ENCODE results near the gene SEMA3G. TPM values are rescaled to one million over a fixed set of nuclear protein-coding genes. Genes with fewer than 3 reads are reported as not detected.

The SEMA3G gene
- total and polyA plus RNA-seq, 4 donors, result 5.1 to 30.8 (median 14.9) TPM

DNA sequence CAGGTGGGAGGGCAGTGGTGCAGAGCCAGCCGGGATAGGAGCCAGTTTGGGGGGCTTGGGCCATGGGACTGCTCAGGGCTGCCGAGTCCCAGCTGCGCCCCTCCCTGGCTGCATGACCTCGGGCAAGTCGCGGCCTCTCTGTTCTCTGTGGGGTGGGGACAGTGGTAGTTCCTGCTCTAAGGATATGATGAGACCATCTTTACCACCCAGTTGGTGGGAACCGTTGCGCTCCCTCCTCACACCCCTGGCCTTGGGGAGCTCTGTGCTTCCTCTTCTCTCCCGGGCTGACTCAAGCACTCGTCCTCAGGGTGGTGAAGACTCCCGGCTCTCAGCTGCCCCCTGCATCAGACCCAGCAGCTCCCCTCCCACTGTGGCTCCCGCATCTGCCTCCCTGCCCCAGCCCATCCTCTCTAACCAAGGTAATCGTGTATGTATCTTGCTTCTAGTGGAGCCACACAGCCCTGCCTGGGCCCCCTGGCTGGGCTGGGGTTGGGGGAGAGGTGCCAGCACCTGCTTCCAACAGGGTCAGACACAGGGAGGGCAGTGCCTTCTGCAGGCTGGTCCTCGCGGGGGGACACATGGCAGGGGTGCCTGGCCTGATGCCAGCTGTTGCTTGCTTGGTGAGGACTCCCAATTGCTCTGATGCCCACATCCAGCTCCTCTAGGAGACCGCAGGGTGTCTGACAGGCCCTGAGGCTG lies 35.1 kb upstream of the SEMA3G start:
- H3K9ac ChIP-seq (ENCODE audit: insufficient read depth in 1 of 2, low read length in 2 of 2), result no peak overlapping the region
- DNase-seq (no peak), ATAC-seq (ENCODE audit: insufficient read depth, low FRiP score) (no peak)
- H3K36me3 ChIP-seq (ENCODE audit: control insufficient read depth in 4 of 4, insufficient read depth in 4 of 4, low read length in 4 of 4), result peaks cover 26 to 77% (median 60%) of the 10 kb centered on the region in 4 donors
- 81 to 82% methylated on average over 16 of the region's 16 CpGs for WGBS, 2 donors
- no peaks in the 10 kb centered on the region for H3K9me3 ChIP-seq (ENCODE audit: control insufficient read depth in 4 of 4, insufficient read depth in 3 of 4, low read length in 3 of 4)
- no peak for TF ChIP-seq CTCF (IDR thresholded peaks at IDR 0.05; ENCODE audit: control extremely low read depth, extremely low read depth)
- H3K4me1 ChIP-seq (ENCODE audit: control insufficient read depth in 5 of 5, insufficient read depth in 5 of 5, low read length in 5 of 5), result peaks cover 0 to 18% (median 5%) of the 10 kb centered on the region in 5 donors
- no peak overlapping the region for H3K4me3 ChIP-seq
- H3K27me3 ChIP-seq (ENCODE audit: control insufficient read depth in 3 of 3, insufficient read depth in 3 of 3, low read length in 2 of 3), result no peaks in the 10 kb centered on the region
- H3K27ac ChIP-seq (ENCODE audit: low read depth in 1 of 2, low read length in 1 of 2), result no peak overlapping the region

DNA sequence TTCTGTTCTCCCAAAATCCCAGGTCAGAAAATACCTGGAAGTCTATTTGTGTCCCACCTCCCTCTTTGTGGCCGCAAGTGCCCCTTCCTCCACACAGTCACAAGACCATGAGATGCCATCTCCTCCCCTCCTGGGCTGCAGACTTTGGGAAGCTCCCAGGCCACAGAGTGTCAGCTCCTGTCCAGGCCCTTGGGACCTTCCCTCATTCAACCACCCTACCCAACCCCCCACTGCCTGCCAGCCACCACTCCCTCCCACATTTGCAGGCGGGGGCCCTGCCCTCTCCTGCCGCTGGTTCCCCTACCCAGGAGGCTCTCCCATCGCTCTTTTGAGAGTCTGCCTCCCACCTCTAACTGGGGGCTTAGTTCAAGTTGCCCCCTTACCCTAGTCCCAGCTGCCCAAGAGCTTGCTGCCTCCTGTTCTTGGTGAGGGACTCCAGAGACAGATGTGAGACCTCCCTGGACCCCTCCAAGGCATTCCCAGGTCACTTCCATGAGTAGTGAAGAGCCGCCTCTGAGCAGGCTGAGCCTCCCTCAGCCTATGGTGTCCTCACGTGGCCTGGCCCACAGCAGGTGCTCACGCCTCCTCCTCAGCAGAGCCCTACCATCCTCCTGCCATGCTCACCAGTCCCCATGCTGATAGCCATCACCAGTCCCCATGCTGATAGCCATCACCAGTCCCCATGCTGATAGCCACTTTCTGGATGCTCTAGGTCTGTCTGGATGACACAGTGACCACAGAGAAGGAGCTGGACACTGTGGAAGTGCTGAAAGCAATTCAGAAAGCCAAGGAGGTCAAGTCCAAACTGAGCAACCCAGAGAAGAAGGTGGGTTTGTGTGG lies 34.4 kb upstream of the SEMA3G start:
- DNase-seq, result no peak

DNA sequence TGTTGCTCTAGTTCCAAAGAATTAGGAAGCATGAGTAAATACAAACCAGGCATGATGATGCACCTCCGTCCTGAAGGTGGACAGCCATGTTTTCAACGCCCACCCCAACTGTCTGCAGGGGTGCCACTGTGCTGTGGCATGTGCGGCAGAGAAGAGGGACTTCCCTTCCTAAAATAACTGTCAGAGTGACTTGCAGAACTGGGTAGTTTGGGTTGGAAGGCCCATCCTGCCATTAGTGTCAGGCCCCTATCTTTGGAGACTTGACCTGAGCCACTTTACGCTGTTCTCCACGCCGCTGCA lies 32.8 kb upstream of the SEMA3G start:
- no peak overlapping the region for H3K27ac ChIP-seq (ENCODE audit: low read depth in 1 of 2, low read length in 1 of 2)
- no peak overlapping the region for H3K4me3 ChIP-seq
- no peak for ATAC-seq (ENCODE audit: insufficient read depth, low FRiP score)
- no peak overlapping the region for H3K9ac ChIP-seq (ENCODE audit: insufficient read depth in 1 of 2, low read length in 2 of 2)
- peaks cover 32 to 84% (median 71%) of the 10 kb centered on the region in 4 donors for H3K36me3 ChIP-seq (ENCODE audit: control insufficient read depth in 4 of 4, insufficient read depth in 4 of 4, low read length in 4 of 4)
- H3K9me3 ChIP-seq (ENCODE audit: control insufficient read depth in 4 of 4, insufficient read depth in 3 of 4, low read length in 3 of 4), result no peaks in the 10 kb centered on the region
- no peak for DNase-seq
- TF ChIP-seq CTCF (IDR thresholded peaks at IDR 0.05; ENCODE audit: control extremely low read depth, extremely low read depth), result no peak
- H3K27me3 ChIP-seq (ENCODE audit: control insufficient read depth in 3 of 3, insufficient read depth in 3 of 3, low read length in 2 of 3), result no peaks in the 10 kb centered on the region
- WGBS, 2 donors, result 77 to 91% methylated on average over 6 of the region's 6 CpGs
- peaks cover 0 to 1% (median 0%) of the 10 kb centered on the region in 5 donors for H3K4me1 ChIP-seq (ENCODE audit: control insufficient read depth in 5 of 5, insufficient read depth in 5 of 5, low read length in 5 of 5)

More for the DNA sequence above, 34.4 kb upstream of the SEMA3G start:
- no peak overlapping the region for H3K27ac ChIP-seq (ENCODE audit: low read depth in 1 of 2, low read length in 1 of 2)
- no peak for ATAC-seq (ENCODE audit: insufficient read depth, low FRiP score)
- H3K9ac ChIP-seq (ENCODE audit: insufficient read depth in 1 of 2, low read length in 2 of 2), result no peak overlapping the region
- H3K27me3 ChIP-seq (ENCODE audit: control insufficient read depth in 3 of 3, insufficient read depth in 3 of 3, low read length in 2 of 3), result no peaks in the 10 kb centered on the region
- no peaks in the 10 kb centered on the region for H3K9me3 ChIP-seq (ENCODE audit: control insufficient read depth in 4 of 4, insufficient read depth in 3 of 4, low read length in 3 of 4)
- H3K4me1 ChIP-seq (ENCODE audit: control insufficient read depth in 5 of 5, insufficient read depth in 5 of 5, low read length in 5 of 5), result peaks cover 0 to 11% (median 5%) of the 10 kb centered on the region in 5 donors
- WGBS, 2 donors, result 97% methylated on average over 7 of the region's 7 CpGs
- no peak overlapping the region for H3K4me3 ChIP-seq
- peaks cover 27 to 79% (median 61%) of the 10 kb centered on the region in 4 donors for H3K36me3 ChIP-seq (ENCODE audit: control insufficient read depth in 4 of 4, insufficient read depth in 4 of 4, low read length in 4 of 4)
- no peak for TF ChIP-seq CTCF (IDR thresholded peaks at IDR 0.05; ENCODE audit: control extremely low read depth, extremely low read depth)
